PC-9 (cell line): ENCODE measurements around the gene SLC39A2.

Experiments
- EZH2 ChIP-seq: fragments of 200-600 bp; sonication (generic); IDR thresholded peaks from 2 replicates; pipeline ENCODE4 v1.8.0; 2017; ENCODE audit warnings: antibody characterized with exemption, low read depth
- TF ChIP-seq, protein P1 (sequence below): fragments of 200-600 bp; sonication (generic); conservative IDR thresholded peaks from 2 replicates; pipeline ENCODE4 v1.6.1; 2017; ENCODE audit warnings: mixed run types, antibody characterized with exemption, mild to moderate bottlenecking, moderate library complexity

DNA sequence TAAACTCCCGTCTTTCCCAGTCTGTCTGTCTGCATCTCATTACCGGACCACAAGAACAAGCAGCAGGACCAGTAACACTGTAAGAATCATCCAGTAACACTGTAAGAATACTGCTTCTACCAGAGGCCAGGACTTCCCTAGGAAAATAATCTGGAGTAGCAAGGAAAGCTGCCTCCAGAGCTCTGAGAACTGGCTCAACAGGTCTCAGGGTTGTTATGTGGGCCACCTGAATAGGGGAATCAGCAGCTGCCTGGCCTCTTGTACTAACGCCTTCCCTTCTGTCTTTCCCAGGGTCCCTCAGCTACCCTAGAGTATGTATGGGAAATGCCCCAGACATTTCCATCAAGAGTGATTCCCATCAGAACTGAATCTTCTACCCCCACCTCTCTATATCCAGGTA is 954 bp upstream of the SLC39A2 start:
- TF ChIP-seq EZH2: no peak
- TF ChIP-seq, protein P1, sequence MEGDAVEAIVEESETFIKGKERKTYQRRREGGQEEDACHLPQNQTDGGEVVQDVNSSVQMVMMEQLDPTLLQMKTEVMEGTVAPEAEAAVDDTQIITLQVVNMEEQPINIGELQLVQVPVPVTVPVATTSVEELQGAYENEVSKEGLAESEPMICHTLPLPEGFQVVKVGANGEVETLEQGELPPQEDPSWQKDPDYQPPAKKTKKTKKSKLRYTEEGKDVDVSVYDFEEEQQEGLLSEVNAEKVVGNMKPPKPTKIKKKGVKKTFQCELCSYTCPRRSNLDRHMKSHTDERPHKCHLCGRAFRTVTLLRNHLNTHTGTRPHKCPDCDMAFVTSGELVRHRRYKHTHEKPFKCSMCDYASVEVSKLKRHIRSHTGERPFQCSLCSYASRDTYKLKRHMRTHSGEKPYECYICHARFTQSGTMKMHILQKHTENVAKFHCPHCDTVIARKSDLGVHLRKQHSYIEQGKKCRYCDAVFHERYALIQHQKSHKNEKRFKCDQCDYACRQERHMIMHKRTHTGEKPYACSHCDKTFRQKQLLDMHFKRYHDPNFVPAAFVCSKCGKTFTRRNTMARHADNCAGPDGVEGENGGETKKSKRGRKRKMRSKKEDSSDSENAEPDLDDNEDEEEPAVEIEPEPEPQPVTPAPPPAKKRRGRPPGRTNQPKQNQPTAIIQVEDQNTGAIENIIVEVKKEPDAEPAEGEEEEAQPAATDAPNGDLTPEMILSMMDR: no peak
